HCT116 (cell line): ENCODE data around the gene SLC5A10.
"Not testable (repeated sequence)": the region's sequence is repeated elsewhere in the genome, so short reads cannot be mapped to it uniquely, and the experiment has no call there.

Source experiments
- ATF3 ChIP-seq: IDR thresholded peaks from 2 replicates; pipeline ENCODE4 v1.6.1; 2012
- CTCF ChIP-seq, 3 experiments: fragments of 200-600 bp in 1 of 3; sonication (generic) in 1 of 3; IDR thresholded peaks in 2 of 3; conservative IDR thresholded peaks in 1 of 3; 2 replicates each; pipeline ENCODE4 v1.5.1; 2012 to 2017; ENCODE audit warnings: low read depth in 2 of 3, low read length in 2 of 3, antibody characterized with exemption in 1 of 3, borderline replicate concordance in 1 of 3, control low read depth in 1 of 3, mild to moderate bottlenecking in 1 of 3, mixed read lengths in 1 of 3, mixed run types in 1 of 3, moderate library complexity in 1 of 3; ENCODE audit not compliant: insufficient read depth in 1 of 3
- EGR1 ChIP-seq: IDR thresholded peaks from 2 replicates; pipeline ENCODE4 v1.6.1; 2012; ENCODE audit warnings: low read depth
- EZH2 ChIP-seq: fragments of 200-600 bp; sonication (generic); IDR thresholded peaks from 2 replicates; pipeline ENCODE4 v1.6.1; 2017; ENCODE audit warnings: antibody characterized with exemption, mixed run types
- FOSL1 ChIP-seq: IDR thresholded peaks from 2 replicates; pipeline ENCODE4 v1.6.1; 2012; ENCODE audit warnings: low read depth
- MAX ChIP-seq: IDR thresholded peaks from 2 replicates; pipeline ENCODE4 v1.6.1; 2012
- POLR2A ChIP-seq: IDR thresholded peaks from 2 replicates; pipeline ENCODE4 v1.7.0; 2011; ENCODE audit warnings: borderline replicate concordance; ENCODE audit not compliant: insufficient read depth, insufficient read length; ENCODE audit errors: extremely low read depth
- POLR2AphosphoS5 ChIP-seq: IDR thresholded peaks from 2 replicates; pipeline ENCODE4 v1.6.1; 2011; ENCODE audit warnings: mild to moderate bottlenecking, low read depth, low read length, moderate library complexity
- RAD21 ChIP-seq: IDR thresholded peaks from 2 replicates; pipeline ENCODE4 v1.6.1; 2012; ENCODE audit warnings: low read depth, mild to moderate bottlenecking
- REST ChIP-seq: IDR thresholded peaks from 2 replicates; pipeline ENCODE4 v1.6.1; 2012; ENCODE audit warnings: low read depth
- SRF ChIP-seq: IDR thresholded peaks from 2 replicates; pipeline ENCODE4 v1.6.1; 2012; ENCODE audit warnings: low read depth
- ZBTB33 ChIP-seq: IDR thresholded peaks from 2 replicates; pipeline ENCODE4 v1.6.1; 2011; ENCODE audit warnings: mild to moderate bottlenecking, low read length, moderate library complexity; ENCODE audit not compliant: insufficient replicate concordance; ENCODE audit errors: extremely low read depth
- ZFX ChIP-seq: fragments of 450-650 bp; IDR thresholded peaks from 2 replicates; pipeline ENCODE4 v1.6.1; 2017

GRCh38 chr17:19036186-19036585, 84.2 kb downstream of the SLC5A10 start:
- TF ChIP-seq RAD21; EZH2; ATF3; POLR2A; REST; CTCF (IDR thresholded peaks at IDR 0.05 in 2 of 3, conservative IDR thresholded peaks at IDR 0.05 in 1 of 3; ENCODE audit: borderline replicate concordance in 1 of 3, insufficient read depth in 1 of 3, low read depth in 2 of 3, low read length in 2 of 3); MAX; SRF; EGR1; POLR2AphosphoS5; FOSL1; ZBTB33; ZFX: not testable (repeated sequence)
